ENCODE results near the gene PUS1. TPM values are rescaled to one million over a fixed set of nuclear protein-coding genes. Genes with fewer than 3 reads are reported as not detected.

Gene PUS1
- total and polyA plus RNA-seq, 2 of the 4 experiments (the other 2 are of a cell fraction) = 14.0 to 36.7 TPM

DNA sequence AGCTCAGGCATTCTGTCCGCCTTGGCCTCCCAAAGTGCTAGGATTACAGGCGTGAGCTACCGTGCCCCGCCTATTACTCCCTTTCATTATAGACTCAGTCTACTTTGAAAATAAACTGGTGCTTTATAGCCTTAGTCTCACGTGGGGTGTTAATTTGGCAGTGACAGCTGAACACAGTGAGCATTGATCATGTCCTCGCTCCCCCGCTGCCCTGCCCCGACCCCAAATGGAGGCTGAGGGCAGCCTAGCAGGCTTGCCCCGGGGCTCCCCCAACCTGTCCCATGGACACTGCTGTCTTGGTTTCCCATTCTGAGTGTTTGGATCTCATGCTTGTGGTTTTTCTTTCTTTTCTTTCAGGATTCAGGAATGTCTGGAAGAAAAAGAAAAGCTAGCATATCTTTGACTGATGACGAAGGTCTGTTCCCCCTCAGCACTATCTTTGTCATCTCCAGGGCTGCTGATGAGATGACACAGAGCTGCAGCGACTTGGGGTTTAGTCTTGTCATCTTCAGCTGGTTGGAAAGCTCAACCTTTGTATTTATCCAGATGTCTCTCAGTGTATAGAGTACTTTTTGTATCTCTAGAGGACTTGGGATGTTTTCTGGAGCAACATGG is 62.8 kb downstream of the PUS1 start:
- Histone ChIP-seq H4K20me1 (ENCODE audit: insufficient read depth, low read length) (no peaks in the 10 kb centered on the region), H2BK5ac (ENCODE audit: low read depth, low read length, poor library complexity, severe bottlenecking) (no peak overlapping the region), H3K36me3 (ENCODE audit: control insufficient read depth, insufficient read depth, low read length) (peaks cover 67% of the 10 kb centered on the region), H3K9me3 (ENCODE audit: control insufficient read depth, insufficient read depth, low read length) (no peaks in the 10 kb centered on the region), H3K23ac (ENCODE audit: low read depth, low read length) (no peak overlapping the region), H3K79me1 (ENCODE audit: low read depth in 1 of 2, low read length in 2 of 2) (peaks cover 6 to 11% of the 10 kb centered on the region in 2 experiments; a peak in 2 of 4 replicates), H2AK9ac (replicated peaks; ENCODE audit: low read depth, low read length, poor library complexity) (no peak overlapping the region), H3K9ac (ENCODE audit: low read depth, low read length) (no peak overlapping the region), H3K4me1 (ENCODE audit: control insufficient read depth, insufficient read depth, low read length) (no peaks in the 10 kb centered on the region), H4K5ac (ENCODE audit: low read depth, low read length) (no peak overlapping the region), H2BK20ac (ENCODE audit: low read depth, low read length) (no peak overlapping the region), H3K4me3 (ENCODE audit: insufficient read depth, low read depth, low read length) (no peak overlapping the region), H2BK120ac (ENCODE audit: low read depth, low read length) (no peak overlapping the region), H3K27ac (ENCODE audit: insufficient read depth, low read length) (no peak overlapping the region), H3K9me1 (ENCODE audit: insufficient read depth, low read length) (peaks cover 7% of the 10 kb centered on the region; the same call in 1 of the 2 replicates), H3K4me2 (ENCODE audit: low read depth, low read length) (no peak overlapping the region), H2BK15ac (ENCODE audit: low read depth, low read length) (no peak overlapping the region), H3K4ac (ENCODE audit: low read depth, low read length) (no peak overlapping the region), H3K14ac (replicated peaks; ENCODE audit: low read depth, low read length) (no peak overlapping the region), H3K27me3 (ENCODE audit: control insufficient read depth, insufficient read depth, low read length) (no peaks in the 10 kb centered on the region), H3K18ac (ENCODE audit: low read depth, low read length) (no peak overlapping the region), H4K8ac (ENCODE audit: low read depth in 2 of 2, low read length in 2 of 2) (no peak overlapping the region), H2AFZ (replicated peaks; ENCODE audit: low read length, poor library complexity) (no peak overlapping the region), H3K56ac (ENCODE audit: extremely low read depth, insufficient read depth, low read length) (no peak overlapping the region), H2AK5ac (ENCODE audit: low read depth, low read length) (no peak overlapping the region), H4K91ac (ENCODE audit: insufficient read depth, low read depth, low read length) (no peak overlapping the region)
- DNase-seq (no peak), ATAC-seq (ENCODE audit: low read depth) (no peak)
- BruUV-seq (replicated peaks) = no TSS peak
- in situ Hi-C loops (cut with MboI; ENCODE audit: low sequenced_read_pairs) = no loop called here
- CTCF ChIA-PET = interaction anchor here (0.6 kb wide), 1 partner anchor 15 kb away, joined by 10 read pairs; no protein-coding TSS in a partner anchor
- dilution Hi-C loops (cut with HindIII; ENCODE audit: low sequenced_read_pairs, unreplicated experiment) = no loop called here
- TF ChIP-seq SMC3 (IDR thresholded peaks at IDR 0.05; ENCODE audit: low read depth, low read length) (no peak), BHLHE40 (IDR thresholded peaks at IDR 0.05; ENCODE audit: low read depth, low read length) (no peak), FOS (IDR thresholded peaks at IDR 0.05; ENCODE audit: low read depth, low read length) (no peak), MXI1 (IDR thresholded peaks at IDR 0.05; ENCODE audit: borderline replicate concordance, low read depth, low read length) (no peak), RCOR1 (IDR thresholded peaks at IDR 0.05; ENCODE audit: insufficient replicate concordance, low read length) (no peak), RAD21 (IDR thresholded peaks at IDR 0.05; ENCODE audit: low read length) (no peak), POLR2A (IDR thresholded peaks at IDR 0.05; ENCODE audit: low read depth, low read length) (no peak), CEBPB (IDR thresholded peaks at IDR 0.05; ENCODE audit: low read depth, low read length) (no peak), NFE2L2 (IDR thresholded peaks at IDR 0.05; ENCODE audit: low read depth, low read length) (no peak), CHD1 (IDR thresholded peaks at IDR 0.05; ENCODE audit: low read depth, low read length) (no peak), MAZ (IDR thresholded peaks at IDR 0.05; ENCODE audit: borderline replicate concordance, low read depth, low read length) (no peak), RFX5 (IDR thresholded peaks at IDR 0.05; ENCODE audit: low read depth, low read length) (no peak), MAFK (IDR thresholded peaks at IDR 0.05; ENCODE audit: low read depth, low read length) (no peak)
- TF ChIP-seq, protein P1, sequence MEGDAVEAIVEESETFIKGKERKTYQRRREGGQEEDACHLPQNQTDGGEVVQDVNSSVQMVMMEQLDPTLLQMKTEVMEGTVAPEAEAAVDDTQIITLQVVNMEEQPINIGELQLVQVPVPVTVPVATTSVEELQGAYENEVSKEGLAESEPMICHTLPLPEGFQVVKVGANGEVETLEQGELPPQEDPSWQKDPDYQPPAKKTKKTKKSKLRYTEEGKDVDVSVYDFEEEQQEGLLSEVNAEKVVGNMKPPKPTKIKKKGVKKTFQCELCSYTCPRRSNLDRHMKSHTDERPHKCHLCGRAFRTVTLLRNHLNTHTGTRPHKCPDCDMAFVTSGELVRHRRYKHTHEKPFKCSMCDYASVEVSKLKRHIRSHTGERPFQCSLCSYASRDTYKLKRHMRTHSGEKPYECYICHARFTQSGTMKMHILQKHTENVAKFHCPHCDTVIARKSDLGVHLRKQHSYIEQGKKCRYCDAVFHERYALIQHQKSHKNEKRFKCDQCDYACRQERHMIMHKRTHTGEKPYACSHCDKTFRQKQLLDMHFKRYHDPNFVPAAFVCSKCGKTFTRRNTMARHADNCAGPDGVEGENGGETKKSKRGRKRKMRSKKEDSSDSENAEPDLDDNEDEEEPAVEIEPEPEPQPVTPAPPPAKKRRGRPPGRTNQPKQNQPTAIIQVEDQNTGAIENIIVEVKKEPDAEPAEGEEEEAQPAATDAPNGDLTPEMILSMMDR (conservative IDR thresholded peaks at IDR 0.05; ENCODE audit: low read depth, low read length) = no peak
- TF ChIP-seq, protein P2, sequence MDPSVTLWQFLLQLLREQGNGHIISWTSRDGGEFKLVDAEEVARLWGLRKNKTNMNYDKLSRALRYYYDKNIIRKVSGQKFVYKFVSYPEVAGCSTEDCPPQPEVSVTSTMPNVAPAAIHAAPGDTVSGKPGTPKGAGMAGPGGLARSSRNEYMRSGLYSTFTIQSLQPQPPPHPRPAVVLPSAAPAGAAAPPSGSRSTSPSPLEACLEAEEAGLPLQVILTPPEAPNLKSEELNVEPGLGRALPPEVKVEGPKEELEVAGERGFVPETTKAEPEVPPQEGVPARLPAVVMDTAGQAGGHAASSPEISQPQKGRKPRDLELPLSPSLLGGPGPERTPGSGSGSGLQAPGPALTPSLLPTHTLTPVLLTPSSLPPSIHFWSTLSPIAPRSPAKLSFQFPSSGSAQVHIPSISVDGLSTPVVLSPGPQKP (IDR thresholded peaks at IDR 0.05; ENCODE audit: borderline replicate concordance, low read depth, low read length) = no peak
- TF ChIP-seq, protein P3, sequence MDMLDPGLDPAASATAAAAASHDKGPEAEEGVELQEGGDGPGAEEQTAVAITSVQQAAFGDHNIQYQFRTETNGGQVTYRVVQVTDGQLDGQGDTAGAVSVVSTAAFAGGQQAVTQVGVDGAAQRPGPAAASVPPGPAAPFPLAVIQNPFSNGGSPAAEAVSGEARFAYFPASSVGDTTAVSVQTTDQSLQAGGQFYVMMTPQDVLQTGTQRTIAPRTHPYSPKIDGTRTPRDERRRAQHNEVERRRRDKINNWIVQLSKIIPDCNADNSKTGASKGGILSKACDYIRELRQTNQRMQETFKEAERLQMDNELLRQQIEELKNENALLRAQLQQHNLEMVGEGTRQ (IDR thresholded peaks at IDR 0.05; ENCODE audit: low read depth, low read length) = no peak
- POLR2A ChIA-PET (ENCODE audit: unreplicated experiment) = no interaction called here
- WGBS, 2 experiments (ENCODE audit: extremely low coverage in 2 of 2, insufficient read length in 1 of 2) = no CpG with 5 or more reads among the region's 11 CpGs
- intact Hi-C loops (cut with micrococcal nuclease) = no loop called here

All from IMR-90 (cell line).